Epithelial cell of proximal tubule (primary cell): ENCODE results near the gene COL5A2. TPM values are rescaled to one million over a fixed set of nuclear protein-coding genes. Genes with fewer than 3 reads are reported as not detected.

Experiments used
- DNase-seq: peaks from one replicate; pipeline ENCODE4 v3.0.0-alpha.2; 2011; ENCODE audit warnings: low read depth
- H3K4me3 ChIP-seq: 2 replicates; pipeline ENCODE4 v1.5.1; 2011; ENCODE audit warnings: low read depth, mild to moderate bottlenecking, low read length
- CTCF ChIP-seq: conservative IDR thresholded peaks from 2 replicates; pipeline ENCODE4 v1.5.1; 2012; ENCODE audit warnings: low read depth, mild to moderate bottlenecking, low read length
- total RNA-seq: library from RNA; depleted of rRNA; stranded (reverse); fragments of >200 nt; gene quantifications from 2 replicates; pipeline ENCODE4 v1.2.3, GENCODE V29; 2015

Gene COL5A2
- total RNA-seq, 1 donor from 2014 or later = 32.7 TPM

- no peak for TF ChIP-seq CTCF
- DNase-seq = no peak
These were observed 23.7 kb upstream of the COL5A2 start for GRCh38 chr2:189203177-189203799.

GRCh38 chr2:189199797-189200196 is 20.2 kb upstream of the COL5A2 start:
- H3K4me3 ChIP-seq = no peak overlapping the region
- TF ChIP-seq CTCF = no peak
- no peak for DNase-seq

More at GRCh38 chr2:189203177-189203799, 23.7 kb upstream of the COL5A2 start:
- no peak overlapping the region for H3K4me3 ChIP-seq

DNA sequence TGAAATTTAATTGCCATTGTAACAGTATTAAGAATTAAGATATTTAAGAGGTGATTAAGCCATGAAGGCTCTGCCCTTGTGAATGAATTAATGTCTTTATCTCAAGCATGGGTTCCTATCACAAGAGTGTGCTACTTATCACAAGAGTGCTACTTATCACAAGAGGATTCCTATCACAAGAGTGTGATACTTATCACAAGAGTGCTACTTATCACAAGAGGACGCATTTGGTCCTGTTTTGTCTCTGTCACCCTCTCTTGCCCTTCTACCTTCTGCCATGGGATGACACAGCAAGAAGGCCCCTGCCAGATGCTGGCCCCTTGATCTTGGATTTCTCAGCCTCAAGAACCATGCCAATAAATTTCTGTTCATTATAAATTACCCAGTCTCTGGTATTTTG is 13.2 kb upstream of the COL5A2 start:
- H3K4me3 ChIP-seq = no peak overlapping the region
- no peak for DNase-seq
- TF ChIP-seq CTCF = no peak

GRCh38 chr2:189191766-189192165 is 12.2 kb upstream of the COL5A2 start:
- TF ChIP-seq CTCF = no peak
- no peak overlapping the region for H3K4me3 ChIP-seq
- no peak for DNase-seq

GRCh38 chr2:189190685-189191084 is 11.1 kb upstream of the COL5A2 start:
- no peak overlapping the region for H3K4me3 ChIP-seq
- DNase-seq = no peak
- no peak for TF ChIP-seq CTCF

GRCh38 chr2:189188115-189188805 is 8.7 kb upstream of the COL5A2 start:
- DNase-seq = no peak
- no peak for TF ChIP-seq CTCF
- H3K4me3 ChIP-seq = no peak overlapping the region

DNA sequence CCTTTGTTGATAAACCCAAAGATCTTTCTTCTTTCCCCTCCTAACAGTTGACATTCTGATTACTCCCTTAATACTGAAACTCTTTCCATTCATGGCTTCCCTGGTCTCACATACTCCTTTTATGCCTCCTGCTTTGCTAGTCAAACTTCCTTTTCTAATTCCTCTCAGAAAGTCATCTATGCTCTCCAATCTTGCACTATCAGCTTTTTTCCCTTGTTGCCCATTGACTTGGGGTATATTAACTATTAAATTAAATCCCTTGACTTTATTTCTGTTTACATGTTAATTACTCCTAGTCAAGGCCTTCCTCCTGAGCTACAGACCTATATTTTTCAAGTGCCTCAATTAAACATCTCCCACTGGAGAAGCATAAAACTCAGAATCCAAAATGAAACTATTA is 3.6 kb upstream of the COL5A2 start:
- no peak for TF ChIP-seq CTCF
- no peak overlapping the region for H3K4me3 ChIP-seq
- no peak for DNase-seq
